H1 (cell line): ENCODE results near the gene KRT4. TPM values are rescaled to one million over a fixed set of nuclear protein-coding genes. Genes with fewer than 3 reads are reported as not detected.

Experiments
- CHD7 ChIP-seq: fragments of 300-600 bp; sonication (generic); IDR thresholded peaks from 2 replicates; pipeline ENCODE4 v1.7.1; 2012; ENCODE audit warnings: low read length, moderate library complexity, mild to moderate bottlenecking, inconsistent platforms; ENCODE audit not compliant: insufficient replicate concordance
- GTF2F1 ChIP-seq: IDR thresholded peaks from 2 replicates; pipeline ENCODE4 v1.6.1; 2012; ENCODE audit warnings: low read depth, low read length, improper control_type of control experiment, borderline replicate concordance
- KDM1A ChIP-seq: fragments of 200-600, 300-600 bp; sonication (generic); IDR thresholded peaks from 2 replicates; pipeline ENCODE4 v1.7.1; 2016; ENCODE audit warnings: mild to moderate bottlenecking, low read length, borderline replicate concordance
- POU5F1 ChIP-seq: IDR thresholded peaks from 2 replicates; pipeline ENCODE4 v1.6.1; 2011; ENCODE audit warnings: low read depth, mild to moderate bottlenecking, low read length, moderate library complexity
- SP4 ChIP-seq: IDR thresholded peaks from 2 replicates; pipeline ENCODE4 v1.6.1; 2012; ENCODE audit warnings: low read length, inconsistent platforms
- polyA plus RNA-seq, 7 experiments: library from polyadenylated mRNA; depleted of rRNA in 3 of 7; stranded (reverse) in 5 of 7; unstranded in 2 of 7; fragments of >200 nt in 5 of 7; fragments of 200-250 nt in 2 of 7; gene quantifications; 1 replicate in 5 of 7; 2 replicates in 1 of 7; 4 replicates in 1 of 7; pipeline versions ENCODE4 v1.2.1 to v1.2.3, GENCODE V29; 2011 to 2013; ENCODE audit warnings: missing spikeins in 2 of 7, mixed read lengths in 2 of 7
- total RNA-seq: library from RNA; stranded (reverse); fragmentation: NEBNext Ultra II Directional; extraction: Animal tissue kit (Norgen Biotek cat#: 25700); gene quantifications from 2 replicates; pipeline ENCODE4 v1.2.1, GENCODE V29; 2021

The KRT4 gene
- total and polyA plus RNA-seq, 2 of the 8 experiments (the other 6 are each of a cell fraction or from before 2014, with no cell fraction given) = not detected

- TF ChIP-seq CHD7 = no peak
- TF ChIP-seq GTF2F1 = no peak
- TF ChIP-seq SP4 = no peak
- no peak for TF ChIP-seq KDM1A
- TF ChIP-seq POU5F1 = no peak
- TF ChIP-seq, all 59 proteins: peak for 0
Observed at GRCh38 chr12:52813203-52813819, 605 bp downstream of the KRT4 start (continued).
